IMR-90 (cell line): ENCODE results near the gene PGA4.

Experiments
- BHLHE40 ChIP-seq: fragments of 150-350 bp; IDR thresholded peaks from 2 replicates; pipeline ENCODE4 v1.6.1; 2016; ENCODE audit warnings: mild to moderate bottlenecking, low read depth, low read length
- CEBPB ChIP-seq: IDR thresholded peaks from 2 replicates; pipeline ENCODE4 v1.6.1; 2012; ENCODE audit warnings: low read depth, low read length, improper control_type of control experiment
- CHD1 ChIP-seq: IDR thresholded peaks from 2 replicates; pipeline ENCODE4 v1.6.1; 2012; ENCODE audit warnings: low read depth, low read length, improper control_type of control experiment
- FOS ChIP-seq: fragments of 150-350 bp; IDR thresholded peaks from 2 replicates; pipeline ENCODE4 v1.6.1; 2016; ENCODE audit warnings: low read depth, low read length
- MAFK ChIP-seq: IDR thresholded peaks from 2 replicates; pipeline ENCODE4 v1.6.1; 2012; ENCODE audit warnings: low read depth, low read length, improper control_type of control experiment
- MXI1 ChIP-seq: IDR thresholded peaks from 2 replicates; pipeline ENCODE4 v1.6.1; 2012; ENCODE audit warnings: low read depth, mild to moderate bottlenecking, low read length, moderate library complexity, borderline replicate concordance
- POLR2A ChIP-seq: IDR thresholded peaks from 2 replicates; pipeline ENCODE4 v1.6.1; 2012; ENCODE audit warnings: mild to moderate bottlenecking, low read depth, low read length
- RCOR1 ChIP-seq: IDR thresholded peaks from 2 replicates; pipeline ENCODE4 v1.6.1; 2012; ENCODE audit warnings: mild to moderate bottlenecking, low read length, improper control_type of control experiment; ENCODE audit not compliant: insufficient replicate concordance
- RFX5 ChIP-seq: IDR thresholded peaks from 2 replicates; pipeline ENCODE4 v1.8.0; 2012; ENCODE audit warnings: low read depth, mild to moderate bottlenecking, low read length, moderate library complexity
- USF2 ChIP-seq: fragments of 150-350 bp; IDR thresholded peaks from 2 replicates; pipeline ENCODE4 v1.6.1; 2017; ENCODE audit warnings: mild to moderate bottlenecking, antibody characterized with exemption, low read length, low read depth
- TF ChIP-seq, protein P1 (sequence below): conservative IDR thresholded peaks from 2 replicates; pipeline ENCODE4 v1.5.1; 2012; ENCODE audit warnings: mild to moderate bottlenecking, low read depth, low read length, improper control_type of control experiment

DNA sequence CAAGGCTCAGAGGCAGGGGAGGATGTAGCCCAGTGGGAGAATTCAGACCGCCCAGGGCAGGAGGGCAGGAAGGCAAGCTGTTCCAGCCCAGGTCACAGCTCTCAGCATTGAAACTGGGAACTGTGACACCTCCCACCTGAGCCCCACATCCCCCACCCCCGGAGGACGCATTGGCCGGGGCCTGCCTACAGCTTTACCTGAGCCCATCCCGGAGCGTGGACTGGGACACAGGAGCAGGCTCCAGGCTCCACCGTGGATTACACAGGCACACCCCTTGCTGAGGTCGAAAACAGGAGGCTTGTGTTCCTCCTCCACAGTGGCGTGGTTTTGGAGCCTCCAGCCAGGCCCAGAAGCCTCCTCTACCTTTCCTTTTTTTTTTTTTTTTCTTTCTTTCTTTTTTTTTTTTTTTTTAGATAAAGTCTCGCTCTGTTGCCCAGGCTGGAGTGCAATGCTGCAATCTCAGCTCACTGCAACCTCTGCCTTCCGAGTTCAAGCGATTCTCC lies 27.9 kb upstream of the PGA4 start:
- TF ChIP-seq POLR2A (no peak), RCOR1 (no peak), FOS (no peak), CEBPB (no peak), CHD1 (no peak), MAFK (no peak), BHLHE40 (no peak), USF2 (no peak), RFX5 (no peak), MXI1 (no peak)
- TF ChIP-seq, protein P1, sequence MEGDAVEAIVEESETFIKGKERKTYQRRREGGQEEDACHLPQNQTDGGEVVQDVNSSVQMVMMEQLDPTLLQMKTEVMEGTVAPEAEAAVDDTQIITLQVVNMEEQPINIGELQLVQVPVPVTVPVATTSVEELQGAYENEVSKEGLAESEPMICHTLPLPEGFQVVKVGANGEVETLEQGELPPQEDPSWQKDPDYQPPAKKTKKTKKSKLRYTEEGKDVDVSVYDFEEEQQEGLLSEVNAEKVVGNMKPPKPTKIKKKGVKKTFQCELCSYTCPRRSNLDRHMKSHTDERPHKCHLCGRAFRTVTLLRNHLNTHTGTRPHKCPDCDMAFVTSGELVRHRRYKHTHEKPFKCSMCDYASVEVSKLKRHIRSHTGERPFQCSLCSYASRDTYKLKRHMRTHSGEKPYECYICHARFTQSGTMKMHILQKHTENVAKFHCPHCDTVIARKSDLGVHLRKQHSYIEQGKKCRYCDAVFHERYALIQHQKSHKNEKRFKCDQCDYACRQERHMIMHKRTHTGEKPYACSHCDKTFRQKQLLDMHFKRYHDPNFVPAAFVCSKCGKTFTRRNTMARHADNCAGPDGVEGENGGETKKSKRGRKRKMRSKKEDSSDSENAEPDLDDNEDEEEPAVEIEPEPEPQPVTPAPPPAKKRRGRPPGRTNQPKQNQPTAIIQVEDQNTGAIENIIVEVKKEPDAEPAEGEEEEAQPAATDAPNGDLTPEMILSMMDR, result no peak
